A549 (cell line): ENCODE data around the gene STARD9. TPM values are rescaled to one million over a fixed set of nuclear protein-coding genes. Genes with fewer than 3 reads are reported as not detected.

Experiments used
- ATAC-seq, 2 experiments: fragments of 200-7000 bp in 1 of 2; fragments of >200 bp in 1 of 2; cut with Nextera tagmentation in 1 of 2; cut with Tn5 transposase in 1 of 2; 3 replicates each; pipeline versions ENCODE4 v1.8.0 to v1.9.1; 2018 to 2020; ENCODE audit warnings: mild to moderate bottlenecking in 1 of 2, moderate library complexity in 1 of 2
- CTCF ChIA-PET: fragments of 300-600 bp; sonication (Branson Sonifier 250); formaldehyde crosslinking; extraction: SDS; loops from one replicate; lab custom pipeline; 2021; ENCODE audit warnings: antibody characterized with exemption, inconsistent platforms; lab: Yijun Ruan, JAX
- POLR2A ChIA-PET: fragments of 350-600 bp; formaldehyde crosslinking; extraction: SDS; loops from one replicate; lab custom pipeline; 2021; ENCODE audit warnings: antibody characterized with exemption, inconsistent platforms; lab: Yijun Ruan, JAX
- DNase-seq, 2 experiments: peaks; one replicate each; pipeline versions ENCODE4 v3.0.0 to v3.0.0-alpha.2; 2011 to 2016; ENCODE audit warnings: low read depth in 1 of 2, low spot score in 1 of 2
- FAIRE-seq: peaks from 2 replicates; lab custom pipeline; 2011; peaks lifted over from hg19 to GRCh38; lab: Jason Lieb, UNC
- H3K27ac ChIP-seq, 2 experiments: fragments of >200 bp; sonication (Bioruptor Twin); formaldehyde crosslinking; 3 replicates each; pipeline ENCODE4 v1.5.1; 2016 to 2017
- H3K4me1 ChIP-seq: fragments of >200 bp; sonication (Bioruptor Twin); formaldehyde crosslinking; 3 replicates; pipeline ENCODE4 v1.6.1; 2016
- H3K4me2 ChIP-seq: fragments of >200 bp; sonication (Bioruptor Twin); formaldehyde crosslinking; 3 replicates; pipeline ENCODE4 v1.6.1; 2016
- H3K4me3 ChIP-seq: fragments of >200 bp; sonication (Bioruptor Twin); formaldehyde crosslinking; 3 replicates; pipeline ENCODE4 v1.5.1; 2016
- H3K9me3 ChIP-seq: fragments of >200 bp; sonication (Bioruptor Twin); formaldehyde crosslinking; 3 replicates; pipeline ENCODE4 v1.6.1; 2016
- BHLHE40 ChIP-seq: IDR thresholded peaks from 2 replicates; pipeline ENCODE4 v1.6.1; 2012; ENCODE audit warnings: low read depth, low read length, inconsistent platforms
- CHD2 ChIP-seq: fragments of 150-350 bp; IDR thresholded peaks from 2 replicates; pipeline ENCODE4 v1.6.1; 2014; ENCODE audit warnings: low read length; ENCODE audit not compliant: partially characterized antibody
- EHF ChIP-seq: fragments of 250-450 bp; sonication (Bioruptor Pico); IDR thresholded peaks from 2 replicates; pipeline ENCODE4 v1.5.0; 2020; ENCODE audit warnings: mild to moderate bottlenecking
- EP300 ChIP-seq, 2 experiments: fragments of >200 bp; sonication (Bioruptor Twin); formaldehyde crosslinking; IDR thresholded peaks; 2 replicates in 1 of 2; 3 replicates in 1 of 2; pipeline ENCODE4 v1.6.1; 2016 to 2017
- HDAC2 ChIP-seq: fragments of 200-600 bp; sonication (generic); IDR thresholded peaks from 2 replicates; pipeline ENCODE4 v1.6.1; 2016
- HES2 ChIP-seq: fragments of >200 bp; sonication (Bioruptor Twin); formaldehyde crosslinking; IDR thresholded peaks from 2 replicates; pipeline ENCODE4 v1.6.1; 2016
- HMGXB4 ChIP-seq: fragments of 250-450 bp; sonication (Bioruptor Pico); IDR thresholded peaks from 2 replicates; pipeline ENCODE4 v1.5.0; 2021; ENCODE audit warnings: mild to moderate bottlenecking, moderate library complexity, borderline replicate concordance
- HOXB13 ChIP-seq: fragments of 250-450 bp; sonication (Bioruptor Pico); IDR thresholded peaks from 2 replicates; pipeline ENCODE4 v1.5.0; 2020; ENCODE audit warnings: low read depth, mild to moderate bottlenecking, moderate library complexity
- KDM5A ChIP-seq: fragments of 200-600 bp; sonication (generic); IDR thresholded peaks from 2 replicates; pipeline ENCODE4 v1.6.1; 2016; ENCODE audit warnings: antibody characterized with exemption, mild to moderate bottlenecking
- MAX ChIP-seq: IDR thresholded peaks from 2 replicates; pipeline ENCODE4 v1.6.1; 2012
- NFE2L2 ChIP-seq: fragments of 150-350 bp; conservative IDR thresholded peaks from 2 replicates; pipeline ENCODE4 v1.6.1; 2014; ENCODE audit warnings: low read length
- PBX3 ChIP-seq: IDR thresholded peaks from 2 replicates; pipeline ENCODE4 v1.6.1; 2012
- PHF8 ChIP-seq: fragments of 200-600 bp; sonication (generic); IDR thresholded peaks from 2 replicates; pipeline ENCODE4 v1.6.1; 2016; ENCODE audit warnings: low read depth, mild to moderate bottlenecking, antibody characterized with exemption, moderate library complexity, borderline replicate concordance
- POLR2AphosphoS2 ChIP-seq: conservative IDR thresholded peaks from 2 replicates; pipeline ENCODE4 v1.6.1; 2012; ENCODE audit warnings: low read length, improper control_type of control experiment, inconsistent platforms
- RARB ChIP-seq: fragments of 250-450 bp; sonication (Bioruptor Pico); IDR thresholded peaks from 2 replicates; pipeline ENCODE4 v1.8.0; 2021; ENCODE audit warnings: mild to moderate bottlenecking, moderate library complexity
- RCOR1 ChIP-seq: fragments of 150-350 bp; IDR thresholded peaks from 2 replicates; pipeline ENCODE4 v1.6.1; 2014; ENCODE audit warnings: antibody characterized with exemption, low read length, low read depth
- RFX5 ChIP-seq: fragments of 450-650 bp; IDR thresholded peaks from 2 replicates; pipeline ENCODE4 v1.7.1; 2014; ENCODE audit warnings: antibody characterized with exemption, mild to moderate bottlenecking, moderate library complexity
- SMC3 ChIP-seq: fragments of >200 bp; sonication (Bioruptor Twin); formaldehyde crosslinking; IDR thresholded peaks from 3 replicates; pipeline ENCODE4 v1.6.1; 2018; ENCODE audit warnings: inconsistent platforms
- SREBF2 ChIP-seq: fragments of 450-650 bp; IDR thresholded peaks from 2 replicates; pipeline ENCODE4 v1.6.1; 2014; ENCODE audit warnings: mild to moderate bottlenecking, moderate library complexity
- ZSCAN20 ChIP-seq: fragments of 250-450 bp; sonication (Bioruptor Pico); IDR thresholded peaks from 2 replicates; pipeline ENCODE4 v1.8.0; 2022; ENCODE audit warnings: mild to moderate bottlenecking, moderate library complexity
- whole genome bisulfite sequencing: methylation state at CpG from one replicate; pipeline ENCODE4 v1.1.6; 2017; ENCODE audit errors: missing lambda C conversion rate; 5-methylcytosine and 5-hydroxymethylcytosine counted together
- polyA plus RNA-seq, 4 experiments: library from polyadenylated mRNA; depleted of rRNA in 3 of 4; stranded (reverse); fragments of >200 nt; fragmentation: RNase III in 1 of 4; extraction: RNeasy Plus Mini Kit Qiagen cat#74134 plus additional on column Dnase treatment in 1 of 4; gene quantifications; 2 replicates in 3 of 4; 3 replicates in 1 of 4; pipeline ENCODE4 v1.2.3, GENCODE V29; 2011 to 2017
- TF ChIP-seq, protein P1 (sequence below): fragments of 250-450 bp; sonication (Bioruptor Pico); IDR thresholded peaks from 2 replicates; pipeline ENCODE4 v1.5.0; 2020; ENCODE audit warnings: low read depth, mild to moderate bottlenecking, moderate library complexity
- TF ChIP-seq, protein P2 (sequence below): IDR thresholded peaks from 2 replicates; pipeline ENCODE4 v1.6.1; 2012; ENCODE audit warnings: low read depth, borderline replicate concordance

The STARD9 gene
- polyA plus RNA-seq, 2 of the 4 experiments (the other 2 are of a cell fraction): 1.2 TPM

GRCh38 chr15:42744195-42744594 is 168.8 kb downstream of the STARD9 start:
- H3K4me2 ChIP-seq: no peak overlapping the region
- no peaks in the 10 kb centered on the region for H3K9me3 ChIP-seq
- TF ChIP-seq BHLHE40 (no peak), PHF8 (no peak), PBX3 (no peak), SMC3 (no peak), EHF (CRISPR knock-in tag) (no peak), NFE2L2 (no peak), HMGXB4 (CRISPR knock-in tag) (no peak), RFX5 (no peak), MAX (no peak), ZSCAN20 (CRISPR knock-in tag) (no peak), HDAC2 (no peak), KDM5A (no peak), HOXB13 (no peak), POLR2AphosphoS2 (no peak), CHD2 (no peak)
- TF ChIP-seq, protein P1, sequence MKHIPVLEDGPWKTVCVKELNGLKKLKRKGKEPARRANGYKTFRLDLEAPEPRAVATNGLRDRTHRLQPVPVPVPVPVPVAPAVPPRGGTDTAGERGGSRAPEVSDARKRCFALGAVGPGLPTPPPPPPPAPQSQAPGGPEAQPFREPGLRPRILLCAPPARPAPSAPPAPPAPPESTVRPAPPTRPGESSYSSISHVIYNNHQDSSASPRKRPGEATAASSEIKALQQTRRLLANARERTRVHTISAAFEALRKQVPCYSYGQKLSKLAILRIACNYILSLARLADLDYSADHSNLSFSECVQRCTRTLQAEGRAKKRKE: no peak
- DNase-seq (no peak), FAIRE-seq (no peak), ATAC-seq (no peak)
- H3K27ac ChIP-seq: no peak overlapping the region
- H3K4me1 ChIP-seq: no peaks in the 10 kb centered on the region
- 93% methylated on average over 1 of the region's 1 CpG for WGBS
- POLR2A ChIA-PET: interaction anchor here (0.5 kb wide), 1 partner anchor 19 kb away, joined by 3 read pairs; no protein-coding TSS in a partner anchor
- no peak overlapping the region for H3K4me3 ChIP-seq
- CTCF ChIA-PET: no interaction called here

DNA sequence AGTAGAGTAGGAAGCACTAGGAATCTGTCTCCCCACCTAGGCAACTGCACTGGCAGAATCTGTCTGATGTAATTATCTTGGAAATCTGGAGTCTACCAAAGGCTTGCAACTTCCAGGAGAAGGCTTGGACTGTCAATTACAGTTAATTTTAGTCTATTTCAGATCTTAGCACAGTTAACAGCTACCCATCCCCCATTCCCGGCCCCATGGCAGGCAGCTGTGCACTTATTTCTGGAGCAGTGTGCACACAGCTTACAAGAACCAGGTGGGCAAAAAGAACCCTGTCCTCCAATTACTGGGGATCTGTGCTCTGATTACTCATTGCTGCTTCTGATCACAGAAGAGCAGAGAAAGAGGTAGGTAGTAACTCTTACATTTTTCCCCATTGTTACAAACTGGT is 173.9 kb downstream of the STARD9 start:
- ATAC-seq: no peak
- CTCF ChIA-PET: no interaction called here
- TF ChIP-seq, protein P2, sequence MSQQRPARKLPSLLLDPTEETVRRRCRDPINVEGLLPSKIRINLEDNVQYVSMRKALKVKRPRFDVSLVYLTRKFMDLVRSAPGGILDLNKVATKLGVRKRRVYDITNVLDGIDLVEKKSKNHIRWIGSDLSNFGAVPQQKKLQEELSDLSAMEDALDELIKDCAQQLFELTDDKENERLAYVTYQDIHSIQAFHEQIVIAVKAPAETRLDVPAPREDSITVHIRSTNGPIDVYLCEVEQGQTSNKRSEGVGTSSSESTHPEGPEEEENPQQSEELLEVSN: no peak
- TF ChIP-seq NFE2L2 (no peak), RCOR1 (no peak), BHLHE40 (no peak), RARB (CRISPR knock-in tag) (no peak), EP300 (IDR thresholded peaks at IDR 0.05) (no peak), SREBF2 (no peak), RFX5 (no peak), POLR2AphosphoS2 (no peak), PBX3 (no peak), HES2 (no peak), CHD2 (no peak)
- TF ChIP-seq, all 56 proteins: peak for 0
- no peak for FAIRE-seq
- no peak for DNase-seq
- Histone ChIP-seq H3K4me3 (no peak overlapping the region), H3K27ac (no peak overlapping the region), H3K4me1 (no peaks in the 10 kb centered on the region), H3K4me2 (no peak overlapping the region), H3K9me3 (no peaks in the 10 kb centered on the region)
- POLR2A ChIA-PET: no interaction called here
- WGBS: 100% methylated on average over 1 of the region's 1 CpG
